Activated CD8-positive, alpha-beta memory T cell treated with anti-CD3 and anti-CD28 coated beads for 24 hours (primary cell): Measurements from ENCODE around the gene ABCG1.

Experiments used
- DNase-seq: peaks from one replicate; pipeline ENCODE4 v3.0.0-alpha.2; 2020

The ABCG1 gene

GRCh38 chr21:42293649-42294272, 74.8 kb downstream of the ABCG1 start:
- no peak for DNase-seq

GRCh38 chr21:42294273-42294880, 75.4 kb downstream of the ABCG1 start:
- no peak for DNase-seq

DNA sequence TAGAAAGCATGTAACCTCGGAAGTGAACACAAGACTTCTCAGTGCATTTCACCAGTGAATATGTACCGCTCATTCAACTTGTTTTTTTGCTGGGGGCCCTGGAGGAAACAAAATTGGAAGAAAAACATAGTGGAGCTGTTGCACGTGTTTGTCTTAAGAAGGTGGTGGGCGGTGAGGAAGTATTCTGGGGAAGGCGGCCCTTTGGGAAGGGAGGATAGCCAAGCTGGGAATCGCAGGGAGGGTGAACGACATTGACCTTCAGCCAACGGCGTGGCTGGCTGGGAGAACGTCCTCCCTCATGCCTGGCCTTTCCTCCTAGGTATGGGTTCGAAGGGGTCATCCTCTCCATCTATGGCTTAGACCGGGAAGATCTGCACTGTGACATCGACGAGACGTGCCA, 76.9 kb downstream of the ABCG1 start:
- no peak for DNase-seq

DNA sequence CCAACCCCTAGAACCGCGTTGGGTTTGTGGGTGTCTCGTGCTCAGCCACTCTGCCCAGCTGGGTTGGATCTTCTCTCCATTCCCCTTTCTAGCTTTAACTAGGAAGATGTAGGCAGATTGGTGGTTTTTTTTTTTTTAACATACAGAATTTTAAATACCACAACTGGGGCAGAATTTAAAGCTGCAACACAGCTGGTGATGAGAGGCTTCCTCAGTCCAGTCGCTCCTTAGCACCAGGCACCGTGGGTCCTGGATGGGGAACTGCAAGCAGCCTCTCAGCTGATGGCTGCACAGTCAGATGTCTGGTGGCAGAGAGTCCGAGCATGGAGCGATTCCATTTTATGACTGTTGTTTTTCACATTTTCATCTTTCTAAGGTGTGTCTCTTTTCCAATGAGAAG, 77.6 kb downstream of the ABCG1 start:
- DNase-seq: no peak

- no peak for DNase-seq
These were observed 78.4 kb downstream of the ABCG1 start for GRCh38 chr21:42297377-42297776.

DNA sequence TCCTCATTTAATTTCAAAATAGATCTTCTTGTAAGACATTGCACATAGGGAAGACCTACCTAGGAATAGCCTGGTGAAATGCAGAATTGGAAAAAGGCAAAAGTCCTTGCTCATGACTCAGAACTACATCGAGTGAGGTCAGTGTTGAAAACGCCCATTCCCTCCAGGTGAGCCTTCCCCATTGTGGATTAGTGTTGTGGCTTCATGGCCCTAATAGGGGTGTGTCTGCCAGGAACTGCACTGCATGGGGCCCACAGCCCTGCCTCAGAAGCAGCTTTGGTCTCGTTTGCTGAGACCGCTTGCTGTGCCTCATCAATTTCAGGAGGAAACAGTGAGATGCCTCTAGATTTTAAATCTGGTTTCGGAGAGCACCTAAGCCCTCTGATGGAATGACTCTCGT, 79.3 kb downstream of the ABCG1 start:
- no peak for DNase-seq

DNA sequence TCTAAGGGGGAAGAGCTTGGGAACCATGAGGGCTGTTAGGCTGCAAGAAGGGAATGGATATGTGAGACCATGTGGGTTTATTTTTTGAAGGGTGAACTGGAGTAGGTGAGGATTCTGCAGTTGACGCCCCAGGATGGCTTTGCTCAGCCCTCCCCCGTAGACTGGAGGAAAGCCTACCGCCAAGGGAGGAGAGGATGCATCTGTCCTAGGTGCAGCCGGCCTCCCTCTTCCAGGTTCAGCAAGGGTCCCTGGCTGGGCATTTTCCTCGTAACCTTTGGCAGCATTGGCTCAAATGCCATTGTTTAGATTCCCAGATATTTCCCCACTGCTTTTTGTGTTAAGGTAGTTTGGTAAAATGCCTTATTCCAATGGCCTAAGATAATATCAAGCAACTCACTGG, 79.7 kb downstream of the ABCG1 start:
- no peak for DNase-seq

GRCh38 chr21:42299324-42300044, 80.5 kb downstream of the ABCG1 start:
- DNase-seq: no peak

GRCh38 chr21:42300045-42300583, 81.2 kb downstream of the ABCG1 start:
- no peak for DNase-seq

DNA sequence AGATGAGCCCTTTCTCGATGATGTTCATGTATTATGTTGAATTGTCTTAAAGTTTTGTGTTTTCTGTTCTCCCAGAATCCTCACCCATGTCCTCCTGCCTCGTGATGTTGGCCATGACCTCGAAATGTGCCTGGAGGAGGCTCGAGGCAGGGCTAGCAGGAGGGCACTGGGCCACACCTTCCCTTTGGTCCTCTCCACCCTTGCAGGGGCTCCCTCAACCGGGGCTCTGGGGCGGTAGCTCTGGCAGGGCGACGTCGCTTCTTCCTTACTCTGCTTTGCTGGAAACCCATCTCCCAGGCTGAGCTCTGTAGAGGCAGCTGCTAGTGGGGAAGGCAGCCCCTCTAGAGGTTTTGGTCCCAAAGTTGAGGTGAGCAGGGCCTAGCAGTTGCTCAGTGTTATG, 82.0 kb downstream of the ABCG1 start:
- DNase-seq: no peak

DNA sequence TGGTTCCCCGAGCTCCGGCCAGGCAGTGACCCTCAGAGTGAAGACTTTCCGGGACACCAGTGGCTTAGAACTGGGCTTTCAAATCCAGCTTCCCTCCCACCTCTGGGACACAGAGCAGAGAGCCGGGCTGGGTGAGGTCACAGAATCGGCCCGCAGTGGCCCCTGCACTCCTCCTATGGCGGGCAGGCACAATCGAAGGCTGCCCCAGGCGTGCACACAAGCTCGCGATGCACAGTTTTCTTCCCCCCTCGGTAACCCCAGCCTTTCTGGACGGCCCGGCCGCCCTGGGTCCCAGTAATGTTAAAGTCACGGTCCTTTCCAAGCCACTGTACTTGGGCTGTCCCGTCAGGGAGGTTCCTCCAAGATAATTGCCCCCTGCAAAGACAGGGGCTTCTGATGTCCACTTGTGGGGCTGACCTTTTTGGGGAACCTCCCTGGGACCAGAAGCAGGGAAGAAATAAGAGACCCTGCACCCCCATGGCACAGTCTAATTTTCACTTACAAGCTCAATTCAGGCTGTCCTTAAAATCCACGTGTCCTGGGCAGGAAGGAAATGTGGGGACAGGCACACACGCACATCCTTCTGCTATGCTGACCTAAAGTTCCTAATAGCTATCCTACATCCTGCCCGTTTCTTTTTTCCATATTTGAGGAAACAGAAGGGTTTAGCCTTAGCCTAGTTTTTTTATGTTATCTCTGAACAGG, 82.6 kb downstream of the ABCG1 start:
- no peak for DNase-seq

DNA sequence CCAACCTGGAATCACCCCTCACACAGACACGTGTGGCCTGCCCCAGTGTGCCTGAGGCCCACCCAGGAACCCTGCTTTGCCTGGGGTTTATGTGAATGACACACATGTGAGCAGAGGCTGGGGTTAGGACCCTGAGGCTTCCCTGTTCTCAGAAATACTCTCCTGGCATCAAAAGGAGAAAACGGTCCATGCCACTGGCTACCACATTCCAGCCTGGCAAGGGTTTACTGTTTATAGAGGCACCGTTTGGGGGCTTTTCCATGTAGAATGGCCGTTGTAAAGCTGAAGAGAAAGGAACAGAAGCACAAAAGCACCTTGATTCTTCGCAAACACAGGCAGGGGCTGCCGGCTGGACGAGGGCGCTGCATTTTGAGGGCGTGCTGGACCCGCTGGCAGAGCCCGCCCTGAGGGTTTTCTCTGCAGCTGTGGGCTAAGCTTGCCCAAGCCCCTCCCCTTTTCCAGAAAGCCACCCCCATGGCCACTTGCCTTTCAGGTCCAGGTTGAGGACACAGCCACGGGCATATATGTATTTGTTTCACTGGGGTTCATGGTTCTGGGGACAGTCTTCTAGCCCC, 83.2 kb downstream of the ABCG1 start:
- DNase-seq: no peak

DNA sequence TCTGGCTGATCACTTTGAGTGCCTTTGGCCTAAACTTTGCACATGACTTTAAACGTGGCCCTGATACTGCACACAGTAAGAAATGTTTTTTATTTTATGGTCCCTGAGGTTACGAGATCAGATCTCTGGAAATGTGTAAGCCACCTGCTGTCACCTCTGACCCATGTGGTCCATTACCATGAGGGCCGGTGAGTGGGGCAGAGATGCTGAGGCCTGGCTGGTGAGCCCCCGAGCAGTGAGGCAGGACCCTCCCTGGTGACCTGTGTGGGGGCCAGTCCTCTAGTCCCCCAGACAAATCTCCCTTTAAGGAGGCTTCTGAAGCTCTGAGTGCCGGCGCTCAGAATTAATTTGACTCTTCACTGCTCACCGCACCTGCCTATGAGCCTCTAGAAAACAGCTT, 83.9 kb downstream of the ABCG1 start:
- DNase-seq: no peak

- no peak for DNase-seq
These were observed 84.5 kb downstream of the ABCG1 start for GRCh38 chr21:42303443-42303842.

GRCh38 chr21:42304556-42305454, 85.9 kb downstream of the ABCG1 start:
- DNase-seq: no peak

DNA sequence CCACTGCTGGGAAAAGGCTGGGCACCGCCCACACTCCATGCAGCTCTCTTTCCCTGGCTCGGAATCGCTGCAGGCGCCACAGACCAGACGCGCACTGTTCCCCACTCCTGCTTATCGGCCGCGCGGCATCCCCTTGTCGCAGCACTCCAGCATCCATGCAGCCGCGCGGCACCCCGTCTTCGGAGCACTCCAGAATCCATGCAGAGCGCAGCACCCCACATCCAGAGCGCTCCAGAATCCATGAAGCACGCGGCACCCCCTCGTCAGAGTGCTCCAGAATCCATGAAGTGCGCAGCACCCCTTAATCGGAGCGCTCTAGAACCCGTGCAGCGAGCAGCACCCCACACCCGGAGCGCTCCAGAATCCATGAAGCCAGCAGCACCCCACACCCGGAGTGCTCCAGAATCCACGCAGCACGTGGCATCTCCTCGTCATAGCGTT, 86.8 kb downstream of the ABCG1 start:
- no peak for DNase-seq

DNA sequence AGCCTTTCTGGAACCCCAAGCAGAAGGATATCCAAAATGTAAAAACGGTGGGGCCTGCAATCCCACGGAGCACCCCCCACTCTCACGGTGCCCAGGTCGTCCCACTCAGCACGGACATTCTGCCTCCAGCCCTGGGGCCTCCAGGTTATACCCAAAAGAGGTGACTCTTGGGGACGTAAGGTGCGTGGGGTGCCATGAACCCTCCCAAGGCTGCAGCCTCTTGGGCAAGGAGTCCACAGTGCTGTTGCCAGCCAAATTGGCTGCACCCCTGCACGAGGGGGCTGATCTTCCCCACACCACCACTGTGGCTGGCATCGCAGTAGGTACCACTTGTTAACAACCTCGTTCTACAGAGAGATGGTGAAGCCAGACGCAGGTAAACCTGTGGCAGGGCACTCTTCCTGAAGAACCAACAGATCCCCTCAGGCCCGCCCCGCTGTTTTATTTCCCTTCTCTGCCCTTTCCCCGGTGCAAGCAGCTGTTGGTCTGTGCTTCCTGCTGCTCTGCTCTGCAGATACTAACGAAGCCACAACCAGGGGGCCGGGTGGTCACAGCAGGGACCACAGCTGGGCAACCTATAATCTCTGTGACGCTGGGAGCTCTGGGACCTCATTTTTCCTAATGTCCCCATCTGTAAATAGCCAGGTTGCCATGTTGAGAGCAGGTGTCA, 87.6 kb downstream of the ABCG1 start:
- no peak for DNase-seq

GRCh38 chr21:42307106-42307505, 88.2 kb downstream of the ABCG1 start:
- no peak for DNase-seq

DNA sequence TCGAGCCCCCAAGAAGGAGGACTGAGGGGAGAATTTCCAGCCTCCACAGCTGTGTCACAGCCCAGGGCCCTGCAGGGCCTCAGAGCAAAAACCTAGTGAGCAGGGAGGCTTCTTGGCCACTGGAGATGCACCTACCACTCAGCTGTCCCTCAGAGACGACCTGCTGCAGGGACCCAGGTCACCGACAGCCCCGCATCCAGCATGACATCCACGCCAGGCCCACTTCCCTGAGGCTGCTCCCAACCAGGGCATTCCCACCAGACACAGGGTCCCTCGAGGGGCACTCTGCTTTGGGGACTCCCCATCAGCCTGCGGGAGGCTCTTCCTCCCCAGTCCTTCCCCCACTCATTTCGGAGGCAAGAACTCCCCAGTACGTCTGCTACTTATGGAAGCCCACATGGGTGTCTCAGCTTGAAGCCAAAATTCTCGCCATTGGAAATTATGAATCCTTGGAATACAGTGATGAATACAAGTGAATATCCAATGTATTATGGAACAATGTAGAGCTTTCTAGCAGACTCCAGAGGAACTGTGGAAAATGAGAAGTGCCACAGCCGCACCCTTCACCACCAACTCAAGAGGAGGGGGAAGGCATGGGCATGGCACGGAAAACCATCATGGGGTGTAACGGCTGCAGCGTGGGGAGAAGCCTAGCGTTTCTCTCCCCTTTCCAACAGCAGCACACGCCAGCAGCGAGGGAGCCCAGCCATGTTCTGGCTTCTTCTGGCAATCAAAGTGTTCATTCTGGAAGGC, 89.4 kb downstream of the ABCG1 start:
- DNase-seq: no peak

DNA sequence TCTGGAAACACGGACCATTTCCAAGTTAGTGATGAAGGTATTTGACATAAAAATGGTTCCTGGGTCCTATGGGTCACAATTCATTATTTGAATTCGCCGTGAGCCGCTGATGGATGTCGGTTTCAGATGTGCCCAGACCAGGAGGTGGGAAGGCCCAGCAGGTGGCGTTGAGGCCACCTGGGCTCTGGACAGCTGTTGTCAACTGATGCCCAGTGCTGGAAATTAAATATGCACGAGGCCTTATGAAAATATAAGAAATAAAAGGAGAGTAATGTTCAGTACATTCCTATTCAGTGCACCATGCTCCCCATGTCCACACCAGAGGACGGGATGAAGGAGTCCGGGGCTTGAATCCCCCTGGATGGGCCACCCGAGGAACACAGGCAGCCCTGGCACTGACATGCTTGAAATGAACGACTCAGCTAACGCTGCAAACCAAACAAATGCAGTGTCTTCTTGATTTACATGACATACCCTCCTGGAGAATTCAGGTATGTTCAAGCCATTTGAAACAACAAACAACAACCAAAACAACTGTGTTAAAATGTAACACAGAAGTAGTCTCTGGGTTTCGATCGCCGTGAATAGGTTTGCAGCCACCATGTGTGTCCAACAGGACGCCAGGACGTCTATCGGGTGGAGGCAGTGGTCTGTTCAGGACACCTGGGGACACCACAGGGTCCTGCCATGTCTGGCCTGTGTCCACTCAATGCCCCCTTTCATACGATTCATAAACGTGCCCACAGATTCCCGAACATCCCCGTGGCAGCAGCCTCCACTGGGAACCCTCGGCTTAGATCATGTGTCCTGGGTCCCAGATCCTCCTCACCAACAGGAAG, 90.2 kb downstream of the ABCG1 start:
- DNase-seq: no peak
